Suprapubic skin (tissue), 4 donors: ENCODE results near the gene SERPINA1. TPM values are rescaled to one million over a fixed set of nuclear protein-coding genes. Genes with fewer than 3 reads are reported as not detected.

ENCODE experiments used
- DNase-seq, 2 donors: peaks; one replicate each; pipeline ENCODE4 v3.0.0-alpha.2; 2019; ENCODE audit warnings: low spot score in 2 of 2
- H3K27ac ChIP-seq: fragments of 200-600 bp; sonication (generic); one replicate; pipeline ENCODE4 v1.5.1; 2019
- H3K27me3 ChIP-seq: fragments of 200-600 bp; sonication (generic); one replicate; pipeline ENCODE4 v1.5.1; 2019
- H3K36me3 ChIP-seq: fragments of 200-600 bp; sonication (generic); one replicate; pipeline ENCODE4 v1.5.1; 2019
- H3K4me1 ChIP-seq: fragments of 200-600 bp; sonication (generic); one replicate; pipeline ENCODE4 v1.5.1; 2019
- H3K4me3 ChIP-seq: fragments of 200-600 bp; sonication (generic); one replicate; pipeline ENCODE4 v1.5.1; 2019; ENCODE audit warnings: mild to moderate bottlenecking
- H3K9me3 ChIP-seq: fragments of 200-600 bp; sonication (generic); one replicate; pipeline ENCODE4 v1.5.1; 2019
- EP300 ChIP-seq: sonication (generic); formaldehyde crosslinking; IDR thresholded peaks from one replicate; pipeline ENCODE4 v1.6.1; 2017; ENCODE audit warnings: antibody characterized with exemption
- POLR2A ChIP-seq, 2 donors: fragments of 450-650 bp; IDR thresholded peaks; one replicate each; pipeline ENCODE4 v1.6.1; 2017; ENCODE audit warnings: antibody characterized with exemption in 2 of 2, mild to moderate bottlenecking in 2 of 2, moderate library complexity in 2 of 2
- POLR2AphosphoS5 ChIP-seq, 3 donors: sonication (generic); formaldehyde crosslinking; IDR thresholded peaks; one replicate each; pipeline ENCODE4 v1.6.1; 2017; ENCODE audit warnings: antibody characterized with exemption in 3 of 3
- WGBS: methylation state at CpG from one replicate; pipeline ENCODE4 v1.1.5; 2018; 5-methylcytosine and 5-hydroxymethylcytosine counted together
- total RNA-seq, 4 donors: library from RNA; depleted of rRNA; stranded (reverse); fragments of >200 nt; gene quantifications; one replicate each; pipeline ENCODE4 v1.1.0, GENCODE V29; 2016
- TF ChIP-seq, protein P1 (sequence below), 2 donors: fragments of 200-600 bp in 1 of 2; fragments of 450-650 bp in 1 of 2; sonication (generic) in 1 of 2; IDR thresholded peaks; one replicate each; pipeline ENCODE4 v1.5.1; 2016 to 2019; ENCODE audit warnings: antibody characterized with exemption in 2 of 2, mild to moderate bottlenecking in 1 of 2, moderate library complexity in 1 of 2

The SERPINA1 gene
- total RNA-seq, 4 donors from 2014 or later, result 4.7 to 62.4 (median 7.5) TPM

DNA sequence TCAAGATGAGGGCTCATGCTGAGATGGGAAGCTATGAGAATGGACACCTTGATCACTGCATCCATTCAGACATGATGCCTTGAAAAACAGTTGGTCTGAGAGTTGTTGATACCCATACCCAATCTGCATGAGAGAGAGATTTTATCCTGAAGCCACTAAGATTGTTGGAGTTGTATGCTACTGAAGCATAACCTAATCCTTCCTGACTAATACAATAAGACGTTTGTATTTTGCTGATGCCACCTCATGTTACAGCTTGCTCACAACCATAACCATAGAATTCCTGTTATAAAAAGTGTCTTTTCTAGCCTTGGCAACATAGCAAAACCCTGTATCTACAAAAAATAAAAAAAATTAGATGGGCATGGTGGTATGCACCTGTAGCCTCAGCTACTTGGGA, 12.7 kb upstream of the SERPINA1 start:
- Histone ChIP-seq H3K27me3 (no peaks in the 10 kb centered on the region), H3K36me3 (no peaks in the 10 kb centered on the region), H3K9me3 (no peaks in the 10 kb centered on the region), H3K4me3 (no peak overlapping the region), H3K27ac (no peak overlapping the region), H3K4me1 (no peaks in the 10 kb centered on the region)
- DNase-seq, result no peak
- TF ChIP-seq POLR2AphosphoS5 (IDR thresholded peaks at IDR 0.05), result no peak
- TF ChIP-seq EP300, result no peak
- no peak for TF ChIP-seq POLR2A (IDR thresholded peaks at IDR 0.05)
- TF ChIP-seq, protein P1, sequence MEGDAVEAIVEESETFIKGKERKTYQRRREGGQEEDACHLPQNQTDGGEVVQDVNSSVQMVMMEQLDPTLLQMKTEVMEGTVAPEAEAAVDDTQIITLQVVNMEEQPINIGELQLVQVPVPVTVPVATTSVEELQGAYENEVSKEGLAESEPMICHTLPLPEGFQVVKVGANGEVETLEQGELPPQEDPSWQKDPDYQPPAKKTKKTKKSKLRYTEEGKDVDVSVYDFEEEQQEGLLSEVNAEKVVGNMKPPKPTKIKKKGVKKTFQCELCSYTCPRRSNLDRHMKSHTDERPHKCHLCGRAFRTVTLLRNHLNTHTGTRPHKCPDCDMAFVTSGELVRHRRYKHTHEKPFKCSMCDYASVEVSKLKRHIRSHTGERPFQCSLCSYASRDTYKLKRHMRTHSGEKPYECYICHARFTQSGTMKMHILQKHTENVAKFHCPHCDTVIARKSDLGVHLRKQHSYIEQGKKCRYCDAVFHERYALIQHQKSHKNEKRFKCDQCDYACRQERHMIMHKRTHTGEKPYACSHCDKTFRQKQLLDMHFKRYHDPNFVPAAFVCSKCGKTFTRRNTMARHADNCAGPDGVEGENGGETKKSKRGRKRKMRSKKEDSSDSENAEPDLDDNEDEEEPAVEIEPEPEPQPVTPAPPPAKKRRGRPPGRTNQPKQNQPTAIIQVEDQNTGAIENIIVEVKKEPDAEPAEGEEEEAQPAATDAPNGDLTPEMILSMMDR (IDR thresholded peaks at IDR 0.05), result no peak
- 55% methylated on average over 1 of the region's 1 CpG for WGBS

DNA sequence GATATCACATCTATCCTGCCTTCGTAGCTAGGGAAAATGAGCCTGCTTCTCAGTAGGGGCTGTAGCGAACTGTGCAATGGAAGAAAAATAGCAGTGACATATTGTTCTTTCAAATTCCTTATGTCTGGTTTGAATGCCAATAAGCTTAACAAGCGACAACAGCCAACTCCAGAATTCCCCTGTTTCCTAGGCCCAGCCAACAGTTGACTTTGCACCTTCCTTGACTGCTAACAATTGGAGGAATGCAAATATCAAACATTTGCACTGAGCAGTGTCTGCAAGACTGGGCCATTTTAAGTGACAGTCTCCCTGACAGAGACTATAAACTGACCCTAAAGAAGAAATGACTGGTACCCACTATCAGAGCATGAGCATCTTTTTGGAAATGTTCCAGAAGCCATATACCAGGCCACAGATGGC, 12.0 kb upstream of the SERPINA1 start:
- Histone ChIP-seq H3K27me3 (no peaks in the 10 kb centered on the region), H3K4me1 (no peaks in the 10 kb centered on the region), H3K9me3 (no peaks in the 10 kb centered on the region), H3K4me3 (no peak overlapping the region), H3K27ac (no peak overlapping the region), H3K36me3 (no peaks in the 10 kb centered on the region)
- TF ChIP-seq EP300 (no peak), POLR2A (IDR thresholded peaks at IDR 0.05) (no peak), POLR2AphosphoS5 (IDR thresholded peaks at IDR 0.05) (no peak)
- TF ChIP-seq, protein P1 (IDR thresholded peaks at IDR 0.05), result no peak
- no peak for DNase-seq
- 85% methylated on average over 3 of the region's 3 CpGs for WGBS

DNA sequence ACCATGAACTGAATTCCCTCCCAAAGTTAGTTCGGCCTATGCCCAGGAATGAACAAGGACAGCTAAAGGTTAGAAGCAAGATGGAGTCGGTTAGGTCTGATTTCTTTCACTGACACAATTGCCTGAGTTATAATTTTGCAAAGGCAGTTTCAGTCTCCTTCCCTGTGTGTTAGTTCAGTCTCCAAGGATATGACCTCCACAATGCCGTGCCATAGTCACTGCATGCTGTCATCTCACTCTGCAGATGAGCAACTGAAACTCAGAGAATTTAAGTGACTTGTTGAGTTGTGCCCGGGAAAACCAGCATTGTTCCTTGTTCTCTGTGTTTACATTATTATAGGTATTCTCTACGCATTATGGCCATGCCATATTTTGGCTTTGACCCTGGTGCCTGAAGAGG, 10.1 kb upstream of the SERPINA1 start:
- TF ChIP-seq POLR2AphosphoS5 (IDR thresholded peaks at IDR 0.05) (no peak), POLR2A (IDR thresholded peaks at IDR 0.05) (no peak), EP300 (no peak)
- TF ChIP-seq, protein P1 (IDR thresholded peaks at IDR 0.05), result no peak
- WGBS, result 74% methylated on average over 5 of the region's 5 CpGs
- no peak overlapping the region for H3K4me3 ChIP-seq
- H3K36me3 ChIP-seq, result no peaks in the 10 kb centered on the region
- H3K9me3 ChIP-seq, result no peaks in the 10 kb centered on the region
- no peaks in the 10 kb centered on the region for H3K27me3 ChIP-seq
- no peak for DNase-seq
- no peak overlapping the region for H3K27ac ChIP-seq
- H3K4me1 ChIP-seq, result peaks cover 8% of the 10 kb centered on the region

DNA sequence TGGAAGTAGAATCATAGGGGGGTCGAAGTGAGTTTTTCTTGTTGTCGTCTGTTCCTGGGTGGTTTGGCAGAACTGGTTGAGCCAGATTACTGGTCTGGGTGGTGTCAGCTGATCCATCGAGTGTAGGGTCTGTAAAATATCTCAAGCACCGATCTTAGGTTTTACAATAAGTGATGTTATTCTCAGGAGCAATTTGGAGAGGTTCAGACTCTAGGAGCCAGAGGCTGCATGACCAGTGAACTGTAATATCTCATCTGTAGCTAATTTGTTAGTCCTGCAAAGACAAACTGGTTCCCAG, 9.7 kb upstream of the SERPINA1 start:
- Histone ChIP-seq H3K4me3 (no peak overlapping the region), H3K4me1 (peaks cover 8% of the 10 kb centered on the region), H3K9me3 (no peaks in the 10 kb centered on the region), H3K27ac (no peak overlapping the region), H3K36me3 (no peaks in the 10 kb centered on the region), H3K27me3 (no peaks in the 10 kb centered on the region)
- TF ChIP-seq POLR2A (IDR thresholded peaks at IDR 0.05), result no peak
- no peak for DNase-seq
- WGBS, result 31% methylated on average over 4 of the region's 4 CpGs

DNA sequence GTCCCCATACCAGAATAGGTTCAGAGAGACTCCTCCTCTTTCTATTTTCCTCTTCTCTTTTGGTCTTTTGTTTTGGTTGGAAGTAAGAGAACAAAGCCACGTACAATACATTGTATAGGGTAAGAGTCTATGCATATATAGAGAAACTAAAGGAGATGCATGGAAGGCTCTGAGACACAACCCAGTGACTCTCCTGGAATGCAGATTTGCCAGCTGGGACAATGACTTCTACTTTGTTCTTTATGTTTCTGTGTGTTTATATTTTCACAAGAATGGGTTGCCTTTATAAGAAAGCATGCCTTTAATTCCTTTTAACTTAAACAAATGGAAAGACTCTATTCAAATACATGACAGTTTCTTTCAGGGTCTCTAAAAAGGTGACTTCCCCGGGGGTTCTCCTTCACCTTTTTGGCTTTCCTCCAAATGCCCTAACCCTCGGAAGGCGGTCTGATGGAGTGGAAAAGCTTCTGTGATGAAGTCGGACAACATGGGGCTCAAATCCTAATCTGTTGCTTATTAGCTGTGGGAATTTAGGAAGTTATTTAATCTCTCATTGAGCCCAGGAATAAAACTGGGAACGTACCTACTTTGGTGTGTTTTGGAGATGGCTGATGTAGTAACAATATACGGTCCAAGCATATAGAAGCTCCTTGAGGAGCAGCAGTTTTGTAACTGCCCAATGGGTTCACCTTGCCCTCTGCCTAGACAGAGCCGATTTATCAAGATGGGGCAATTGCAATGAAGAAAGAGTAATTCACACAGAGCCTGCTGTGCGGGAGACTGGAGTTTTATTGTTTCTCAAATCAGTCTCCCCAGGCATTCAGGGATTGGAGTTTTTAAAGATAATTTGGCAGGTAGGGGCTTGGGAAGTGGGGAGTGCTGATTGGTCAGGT, 9.1 kb upstream of the SERPINA1 start:
- H3K4me1 ChIP-seq, result peaks cover 8% of the 10 kb centered on the region
- WGBS, result 56% methylated on average over 9 of the region's 9 CpGs
- no peaks in the 10 kb centered on the region for H3K36me3 ChIP-seq
- H3K4me3 ChIP-seq, result no peak overlapping the region
- no peaks in the 10 kb centered on the region for H3K27me3 ChIP-seq
- no peaks in the 10 kb centered on the region for H3K9me3 ChIP-seq
- DNase-seq, result no peak
- no peak overlapping the region for H3K27ac ChIP-seq
- TF ChIP-seq, protein P1 (IDR thresholded peaks at IDR 0.05), result no peak
- TF ChIP-seq POLR2A (IDR thresholded peaks at IDR 0.05) (no peak), POLR2AphosphoS5 (IDR thresholded peaks at IDR 0.05) (no peak)
